Epithelial cell of esophagus (primary cell): Measurements from ENCODE around the gene FBXO27.

Experiments used
- DNase-seq: peaks from one replicate; pipeline ENCODE4 v3.0.0; 2010; ENCODE audit warnings: low read depth
- H3K4me3 ChIP-seq: 2 replicates; pipeline ENCODE4 v1.5.1; 2011; ENCODE audit warnings: mild to moderate bottlenecking, low read length, control low read depth
- CTCF ChIP-seq: IDR thresholded peaks from 2 replicates; pipeline ENCODE4 v1.5.1; 2011; ENCODE audit warnings: low read depth, mild to moderate bottlenecking, low read length, control low read depth, inconsistent platforms; ENCODE audit not compliant: insufficient read depth; ENCODE audit errors: missing control alignments

Gene FBXO27

GRCh38 chr19:38977445-38978325 is 54.7 kb downstream of the FBXO27 start:
- no peak overlapping the region for H3K4me3 ChIP-seq
- TF ChIP-seq CTCF = no peak
- DNase-seq = peak; percentile 61

- DNase-seq = peak; percentile 24
- H3K4me3 ChIP-seq = peak overlapping the region; percentile 48
- TF ChIP-seq CTCF = no peak
Observed at GRCh38 chr19:38975861-38976271, 56.5 kb downstream of the FBXO27 start.

GRCh38 chr19:38975214-38975860 is 57.0 kb downstream of the FBXO27 start, which contains the start of gene FBXO17:
Gene FBXO17, minus strand, starts transcription at chr19:38975742. Its CDS starts 25,423 bp downstream, at chr19:38950319.
- no peak for TF ChIP-seq CTCF
- H3K4me3 ChIP-seq = peak within 1 kb of the TSS; percentile 58
- peak; percentile 49 for DNase-seq

GRCh38 chr19:38974624-38975213 is 57.6 kb downstream of the FBXO27 start:
- H3K4me3 ChIP-seq = peak overlapping the region; percentile 58
- DNase-seq = no peak
- no peak for TF ChIP-seq CTCF
